HUDEP-2 (cell line): ENCODE results near the gene PHLPP2.
"Not testable (repeated sequence)": the region's sequence is repeated elsewhere in the genome, so short reads cannot be mapped to it uniquely, and the experiment has no call there.

Experiments
- DNase-seq, 76 experiments: peaks; one replicate each; lab custom pipeline; 2025; ENCODE audit not compliant: unreplicated experiment in 76 of 76; lab: John Stamatoyannopoulos, UW

The PHLPP2 gene

GRCh38 chr16:71626858-71627213, 97.7 kb downstream of the PHLPP2 start:
- DNase-seq: peak in 6 of 76 experiments; percentile 3 to 13 (median 6)

GRCh38 chr16:71626018-71626857, 98.3 kb downstream of the PHLPP2 start, which contains the start of gene MARVELD3:
Gene MARVELD3, plus strand, starts transcription at chr16:71626184. Its CDS starts 46 bp downstream, at chr16:71626230.
- peak in 9 of 76 experiments; percentile 2 to 17 (median 9) for DNase-seq

DNA sequence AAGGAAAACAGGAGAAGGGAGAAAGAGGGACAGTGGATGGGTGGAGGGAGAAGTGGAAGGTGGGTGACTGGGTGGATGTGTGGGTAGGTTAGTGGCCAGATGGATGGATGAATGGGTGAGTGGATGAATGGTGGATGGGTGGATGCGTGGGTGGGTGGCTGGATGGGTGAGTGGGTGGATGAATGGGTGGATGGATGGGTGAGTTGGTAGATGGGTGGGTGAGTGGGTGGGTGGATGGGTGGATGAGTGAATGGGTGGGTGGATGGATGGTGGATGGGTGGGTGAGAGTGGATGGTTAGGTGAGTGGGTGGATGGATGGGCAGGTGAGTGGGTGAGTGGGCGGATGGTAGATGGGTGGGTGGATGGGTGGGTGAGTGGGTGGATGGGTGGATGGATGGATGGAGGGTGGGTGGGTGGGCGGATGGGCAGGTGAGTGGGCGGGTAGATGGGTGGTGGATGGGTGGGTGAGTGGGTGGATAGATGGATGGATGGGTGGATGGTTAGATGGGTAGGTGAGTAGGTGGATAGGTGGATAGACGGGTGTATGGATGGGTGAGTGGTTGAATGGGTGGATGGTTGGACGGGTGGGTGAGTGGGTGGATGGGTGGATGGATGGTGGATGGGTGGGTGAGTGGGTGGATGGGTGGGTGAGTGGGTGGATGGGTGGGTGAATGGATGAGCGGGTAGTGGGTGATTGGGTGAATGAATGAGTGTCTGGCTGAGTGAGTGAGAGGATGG, 99.2 kb downstream of the PHLPP2 start:
- no peak for DNase-seq

GRCh38 chr16:71623597-71623996, 100.9 kb downstream of the PHLPP2 start:
- DNase-seq: no peak

DNA sequence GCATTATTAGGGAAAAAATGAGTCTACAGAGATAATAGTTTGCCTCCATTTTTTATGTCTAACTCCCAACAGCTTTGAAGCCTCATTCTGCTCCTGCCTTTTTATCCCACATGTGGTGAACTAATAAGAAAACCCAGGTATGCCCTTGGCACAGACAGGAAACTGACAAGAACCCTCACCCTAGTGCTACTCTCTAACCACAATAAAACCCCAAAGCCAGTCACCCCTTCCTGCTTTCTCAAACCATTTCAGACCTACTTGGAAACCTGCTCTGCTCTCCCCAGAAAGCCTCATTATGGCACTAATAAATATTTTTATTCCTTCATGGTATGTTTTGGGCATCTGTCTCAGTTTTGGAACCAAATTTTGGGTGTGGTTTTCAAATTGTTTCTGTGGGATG, 102.4 kb downstream of the PHLPP2 start:
- DNase-seq: no peak

DNA sequence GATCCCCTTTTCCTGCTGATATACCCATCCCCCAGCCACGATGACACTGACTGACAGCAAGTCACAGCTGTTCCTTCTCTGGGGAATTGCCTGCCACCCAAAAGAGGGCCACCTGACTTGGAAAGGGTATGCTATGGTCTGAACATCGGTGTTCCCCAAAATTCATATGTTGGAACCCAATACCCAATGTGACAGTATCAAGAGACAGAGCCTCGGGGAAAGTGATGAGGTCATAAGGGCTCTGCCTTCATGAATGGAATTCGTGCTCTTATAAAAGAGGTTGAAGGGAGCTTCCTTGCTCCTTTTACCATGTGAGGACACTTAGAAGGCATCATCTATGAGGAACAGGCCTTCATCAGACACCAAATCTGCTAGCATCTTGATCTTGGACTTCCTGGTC, 106.1 kb downstream of the PHLPP2 start:
- no peak for DNase-seq

GRCh38 chr16:71614956-71615355, 109.5 kb downstream of the PHLPP2 start:
- not testable (repeated sequence) for DNase-seq

DNA sequence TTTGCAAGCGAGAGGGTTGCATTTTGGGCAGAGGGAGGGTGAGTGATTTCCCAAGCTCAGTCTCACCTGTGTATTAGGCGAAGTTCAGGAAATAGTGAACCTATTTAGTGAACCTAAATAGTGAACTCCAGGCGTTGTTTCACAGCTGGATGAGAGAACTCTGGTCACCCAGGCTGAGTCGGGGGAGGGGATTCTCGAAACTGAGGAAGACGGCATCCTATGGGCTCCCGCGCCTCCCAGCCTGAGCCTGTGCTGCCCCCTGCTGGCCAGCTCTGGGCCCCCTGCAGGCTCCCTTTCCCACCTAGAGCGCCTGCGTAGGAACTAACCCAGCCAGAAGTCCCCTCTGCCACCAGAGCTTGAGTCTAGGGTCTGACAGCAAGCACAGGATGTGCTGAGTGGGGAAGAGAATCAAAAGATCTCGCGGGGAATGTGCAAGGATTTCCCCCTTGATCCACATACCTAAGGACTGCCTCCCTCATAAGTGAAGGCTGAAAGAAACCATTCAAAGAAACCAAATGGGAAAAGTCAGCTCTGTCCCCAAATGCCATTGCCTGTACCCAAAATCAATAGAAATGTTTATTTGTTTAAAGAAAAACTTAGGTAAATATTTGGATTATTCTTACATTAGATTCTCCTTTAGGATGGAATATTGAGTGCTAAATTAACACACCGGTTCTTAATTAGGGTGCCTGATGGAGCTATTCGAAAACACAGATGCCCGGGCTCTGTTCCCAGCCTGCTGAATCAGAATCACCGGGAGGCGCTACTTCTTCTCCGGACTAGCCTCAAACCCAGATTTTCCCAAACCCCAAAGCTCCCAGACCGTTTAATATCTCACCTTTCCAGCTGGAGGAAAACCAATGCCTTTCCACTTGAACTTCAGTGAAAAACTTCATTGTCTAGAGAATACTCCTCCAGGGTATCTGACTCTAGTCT, 113.3 kb downstream of the PHLPP2 start:
- peak in 64 of 76 experiments; percentile 2 to 76 (median 44) for DNase-seq

DNA sequence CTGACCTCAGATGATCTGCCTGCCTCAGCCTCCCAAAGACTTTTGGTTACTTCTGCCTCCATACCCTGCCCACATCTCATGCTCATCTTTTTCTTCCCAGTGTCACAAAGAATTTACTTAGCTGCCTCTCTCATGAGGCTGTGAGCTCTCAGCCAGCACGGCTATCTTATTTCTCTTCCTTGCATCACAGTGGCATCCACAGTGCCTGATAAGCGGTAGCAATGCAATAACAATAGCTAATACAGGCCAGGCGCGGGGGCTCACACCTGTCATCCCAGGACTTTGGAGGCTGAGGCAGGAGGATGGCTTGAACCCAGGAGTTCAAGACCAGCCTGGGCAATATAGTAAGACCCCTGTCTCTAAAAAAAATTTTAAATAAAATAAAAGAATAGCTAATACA, 114.1 kb downstream of the PHLPP2 start:
- no peak for DNase-seq

DNA sequence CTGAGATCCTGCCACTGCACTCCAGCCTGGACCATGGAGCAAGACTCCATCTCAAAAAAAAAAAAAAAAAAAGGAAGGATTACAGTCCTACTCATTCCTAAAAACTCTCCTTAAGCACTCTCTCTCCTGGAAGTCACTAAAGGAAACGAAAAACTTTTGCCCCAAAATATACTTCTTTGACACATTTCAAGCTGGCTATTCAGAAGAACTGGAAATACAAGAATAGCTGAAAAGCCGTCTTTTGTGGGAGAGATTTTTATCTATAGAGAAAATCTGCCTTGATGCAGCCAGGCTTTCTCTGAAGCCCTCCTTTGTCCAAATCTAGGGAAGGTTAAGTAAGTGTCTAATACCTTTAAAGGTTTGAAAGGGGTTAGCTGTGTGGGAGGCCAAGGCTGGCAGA, 115.4 kb downstream of the PHLPP2 start:
- DNase-seq: no peak

DNA sequence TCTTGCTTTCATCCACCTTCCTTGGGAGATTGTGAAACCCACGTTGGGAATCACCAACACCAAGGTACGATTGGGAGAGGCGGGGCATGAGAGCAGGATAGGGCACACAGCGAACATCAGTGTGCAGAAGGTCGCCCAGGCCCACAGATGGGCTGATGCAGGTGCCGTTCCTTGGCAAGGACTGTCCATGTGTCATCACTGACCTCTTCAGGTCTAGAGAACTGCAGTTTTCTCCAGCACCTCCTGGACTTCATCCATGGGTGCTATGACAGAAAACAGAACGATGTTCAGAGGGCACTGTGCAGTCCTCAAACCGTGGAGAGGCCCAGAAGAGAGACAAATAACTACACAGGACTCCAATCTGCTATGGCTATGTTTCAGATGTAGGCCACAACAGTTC, 123.7 kb downstream of the PHLPP2 start:
- DNase-seq: no peak

GRCh38 chr16:71598426-71598825, 126.1 kb downstream of the PHLPP2 start:
- DNase-seq: not testable (repeated sequence)

DNA sequence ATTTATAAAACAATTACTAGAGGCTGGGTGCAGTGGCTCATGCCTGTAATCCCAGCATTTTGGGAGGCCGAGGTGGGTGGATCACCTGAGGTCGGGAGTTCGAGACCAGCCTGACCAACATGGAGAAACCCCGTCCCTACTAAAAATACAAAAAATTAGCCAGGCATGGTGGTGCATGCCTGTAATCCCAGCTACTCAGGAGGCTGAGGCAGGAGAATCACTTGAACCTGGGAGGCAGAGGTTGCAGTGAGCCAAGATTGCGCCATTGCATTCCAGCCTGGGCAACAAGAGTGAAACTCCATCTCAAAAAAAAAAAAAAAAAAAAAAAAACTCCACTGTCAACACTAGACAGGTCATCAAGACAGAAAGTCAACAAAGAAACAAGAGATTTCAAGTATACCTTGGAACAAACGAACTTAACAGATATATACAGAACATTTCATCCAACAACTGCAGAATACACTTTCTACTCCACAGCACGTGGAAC, 129.1 kb downstream of the PHLPP2 start:
- not testable (repeated sequence) for DNase-seq
